Measurements from ENCODE around the gene MTFR2. TPM values are rescaled to one million over a fixed set of nuclear protein-coding genes. Genes with fewer than 3 reads are reported as not detected.

Gene MTFR2
- total RNA-seq, 1 donor from 2014 or later, result 5.7 TPM

GRCh38 chr6:136213012-136213539 lies 37.0 kb downstream of the MTFR2 start:
- H3K9me3 Mint-ChIP-seq, result no peaks in the 10 kb centered on the region
- H3K4me1 Mint-ChIP-seq, result no peaks in the 10 kb centered on the region
- H3K27me3 Mint-ChIP-seq (ENCODE audit: low read depth), result no peaks in the 10 kb centered on the region
- DNase-seq (ENCODE audit: low read depth, low spot score), result no peak
- H3K4me3 Mint-ChIP-seq, result no peak overlapping the region
- H3K27ac Mint-ChIP-seq (ENCODE audit: unreplicated experiment), result no peak overlapping the region
- no peak for TF ChIP-seq CTCF (conservative IDR thresholded peaks at IDR 0.05)
- H3K36me3 Mint-ChIP-seq (ENCODE audit: low read depth), result no peaks in the 10 kb centered on the region

GRCh38 chr6:136212608-136213007 lies 37.5 kb downstream of the MTFR2 start:
- Mint-ChIP-seq H3K9me3 (no peaks in the 10 kb centered on the region), H3K36me3 (ENCODE audit: low read depth) (no peaks in the 10 kb centered on the region), H3K4me1 (no peaks in the 10 kb centered on the region), H3K27me3 (ENCODE audit: low read depth) (no peaks in the 10 kb centered on the region), H3K4me3 (no peak overlapping the region), H3K27ac (ENCODE audit: unreplicated experiment) (no peak overlapping the region)
- DNase-seq (ENCODE audit: low read depth, low spot score), result no peak
- TF ChIP-seq CTCF (conservative IDR thresholded peaks at IDR 0.05), result no peak

DNA sequence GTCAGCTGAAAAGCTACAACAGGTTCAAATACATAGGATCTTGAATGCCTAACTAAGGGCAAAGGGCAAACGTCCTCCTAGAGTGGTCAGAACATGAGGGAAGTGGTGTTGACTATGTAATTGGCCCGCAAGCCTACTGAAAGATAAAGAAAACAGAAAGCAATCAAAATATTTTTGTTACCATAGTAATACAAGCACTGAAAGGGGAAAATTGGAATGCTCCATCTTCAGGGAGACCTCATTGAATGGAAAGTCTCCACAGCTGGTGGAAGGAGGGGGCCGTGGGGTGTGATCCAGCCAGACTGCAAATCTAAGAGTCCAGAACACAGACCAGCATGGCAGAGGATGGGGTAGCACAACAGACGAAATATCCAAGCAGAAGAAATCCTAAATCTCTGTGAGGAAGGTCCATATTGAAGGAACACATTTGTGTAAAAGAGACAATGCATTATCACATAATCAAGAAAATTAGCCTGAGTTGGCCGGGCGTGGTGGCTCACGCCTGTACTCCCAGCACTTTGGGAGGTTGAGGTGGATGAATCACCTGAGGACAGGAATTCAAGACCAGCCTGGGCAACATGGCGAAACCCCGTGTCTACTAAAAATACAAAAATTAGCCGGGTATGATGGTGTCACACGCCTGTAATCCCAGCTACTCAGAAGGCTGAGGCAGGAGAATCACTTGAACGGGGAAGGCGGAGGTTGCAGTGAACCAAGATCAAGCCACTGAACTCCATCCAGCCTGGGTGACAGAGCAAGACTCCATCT lies 39.5 kb downstream of the MTFR2 start:
- Mint-ChIP-seq H3K4me1 (no peaks in the 10 kb centered on the region), H3K27ac (ENCODE audit: unreplicated experiment) (no peak overlapping the region), H3K9me3 (peaks cover 3% of the 10 kb centered on the region), H3K36me3 (ENCODE audit: low read depth) (no peaks in the 10 kb centered on the region), H3K27me3 (ENCODE audit: low read depth) (no peaks in the 10 kb centered on the region), H3K4me3 (no peak overlapping the region)
- no peak for TF ChIP-seq CTCF (conservative IDR thresholded peaks at IDR 0.05)
- no peak for DNase-seq (ENCODE audit: low read depth, low spot score)

- H3K36me3 Mint-ChIP-seq (ENCODE audit: low read depth), result no peaks in the 10 kb centered on the region
- no peak for TF ChIP-seq CTCF (conservative IDR thresholded peaks at IDR 0.05)
- no peaks in the 10 kb centered on the region for H3K27me3 Mint-ChIP-seq (ENCODE audit: low read depth)
- H3K27ac Mint-ChIP-seq (ENCODE audit: unreplicated experiment), result no peak overlapping the region
- peaks cover 3% of the 10 kb centered on the region for H3K9me3 Mint-ChIP-seq
- no peaks in the 10 kb centered on the region for H3K4me1 Mint-ChIP-seq
- H3K4me3 Mint-ChIP-seq, result no peak overlapping the region
- DNase-seq (ENCODE audit: low read depth, low spot score), result no peak
Measured at GRCh38 chr6:136209496-136209895, 40.6 kb downstream of the MTFR2 start.

- H3K36me3 Mint-ChIP-seq (ENCODE audit: low read depth), result no peaks in the 10 kb centered on the region
- no peak for TF ChIP-seq CTCF (conservative IDR thresholded peaks at IDR 0.05)
- no peak for DNase-seq (ENCODE audit: low read depth, low spot score)
- no peaks in the 10 kb centered on the region for H3K27me3 Mint-ChIP-seq (ENCODE audit: low read depth)
- no peak overlapping the region for H3K4me3 Mint-ChIP-seq
- no peaks in the 10 kb centered on the region for H3K4me1 Mint-ChIP-seq
- H3K9me3 Mint-ChIP-seq, result peaks cover 3% of the 10 kb centered on the region
- H3K27ac Mint-ChIP-seq (ENCODE audit: unreplicated experiment), result no peak overlapping the region
Measured at GRCh38 chr6:136208783-136209182, 41.3 kb downstream of the MTFR2 start.
